NCI-H446 (cell line): ENCODE results near the gene KCNK13.
"Not testable (repeated sequence)": the region's sequence is repeated elsewhere in the genome, so short reads cannot be mapped to it uniquely, and the experiment has no call there.

Experiments used
- DNase-seq, 2 experiments: peaks; one replicate each; lab custom pipeline; 2025; lab: John Stamatoyannopoulos, UW

KCNK13 gene

GRCh38 chr14:90061685-90062126 lies at the start of gene KCNK13:
Gene KCNK13, plus strand, starts transcription at chr14:90061994. Its CDS starts 212 bp downstream, at chr14:90062206.
- DNase-seq = no peak

- no peak for DNase-seq
Measured at GRCh38 chr14:90017371-90017770, 44.4 kb upstream of the KCNK13 start.

GRCh38 chr14:90019824-90020523 lies 41.8 kb upstream of the KCNK13 start:
- DNase-seq = no peak

- DNase-seq = no peak
Measured at GRCh38 chr14:90023176-90023896, 38.5 kb upstream of the KCNK13 start.

GRCh38 chr14:90024910-90025309 lies 36.9 kb upstream of the KCNK13 start:
- DNase-seq = no peak

GRCh38 chr14:90026608-90027007 lies 35.2 kb upstream of the KCNK13 start:
- not testable (repeated sequence) for DNase-seq

- DNase-seq = no peak
Measured at GRCh38 chr14:90027842-90028241, 34.0 kb upstream of the KCNK13 start.

- DNase-seq = no peak
Measured at GRCh38 chr14:90034156-90034555, 27.6 kb upstream of the KCNK13 start.

- no peak for DNase-seq
Measured at GRCh38 chr14:90034835-90035525, 26.8 kb upstream of the KCNK13 start.

- DNase-seq = no peak
Measured at GRCh38 chr14:90039253-90040010, 22.4 kb upstream of the KCNK13 start.

GRCh38 chr14:90040411-90040810 lies 21.4 kb upstream of the KCNK13 start:
- no peak for DNase-seq

GRCh38 chr14:90042496-90043252 lies 19.1 kb upstream of the KCNK13 start:
- no peak for DNase-seq

GRCh38 chr14:90045616-90046015 lies 16.2 kb upstream of the KCNK13 start:
- no peak for DNase-seq

GRCh38 chr14:90049390-90049789 lies 12.4 kb upstream of the KCNK13 start:
- DNase-seq = peak in 1 of 2 experiments; percentile 30

GRCh38 chr14:90050271-90050670 lies 11.5 kb upstream of the KCNK13 start:
- no peak for DNase-seq

GRCh38 chr14:90053044-90053443 lies 8.8 kb upstream of the KCNK13 start:
- no peak for DNase-seq

- DNase-seq = no peak
Measured at GRCh38 chr14:90054803-90055202, 7.0 kb upstream of the KCNK13 start.

- DNase-seq = no peak
Measured at GRCh38 chr14:90056826-90057225, 5.0 kb upstream of the KCNK13 start.

- DNase-seq = no peak
Measured at GRCh38 chr14:90058876-90059458, 2.8 kb upstream of the KCNK13 start.

- DNase-seq = peak in 1 of 2 experiments; percentile 44
Measured at GRCh38 chr14:90060312-90060964, 1.4 kb upstream of the KCNK13 start.
